ENCODE data around the gene BCOR.

Gene BCOR

DNA sequence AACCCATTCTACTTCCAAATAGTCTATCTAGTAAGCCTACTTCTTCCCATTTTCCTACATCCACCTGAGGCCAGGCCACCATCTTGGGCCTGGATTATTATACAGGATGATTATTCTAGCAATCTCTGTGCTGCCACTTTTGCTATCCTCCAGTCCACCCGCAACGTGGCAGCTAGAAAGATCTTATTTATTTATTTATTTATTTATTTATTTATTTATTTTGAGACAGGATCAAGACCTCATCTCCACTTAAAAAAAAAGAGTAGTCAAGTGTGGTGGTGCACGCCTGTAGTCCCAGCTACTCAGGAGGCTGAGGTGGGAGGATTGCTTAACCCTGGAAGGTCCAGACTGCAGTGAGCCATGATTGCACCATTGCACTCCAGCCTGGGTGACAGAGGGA is 15.2 kb upstream of the BCOR start:
- DNase-seq (ENCODE audit: low read depth in 2 of 2) = no peak

DNA sequence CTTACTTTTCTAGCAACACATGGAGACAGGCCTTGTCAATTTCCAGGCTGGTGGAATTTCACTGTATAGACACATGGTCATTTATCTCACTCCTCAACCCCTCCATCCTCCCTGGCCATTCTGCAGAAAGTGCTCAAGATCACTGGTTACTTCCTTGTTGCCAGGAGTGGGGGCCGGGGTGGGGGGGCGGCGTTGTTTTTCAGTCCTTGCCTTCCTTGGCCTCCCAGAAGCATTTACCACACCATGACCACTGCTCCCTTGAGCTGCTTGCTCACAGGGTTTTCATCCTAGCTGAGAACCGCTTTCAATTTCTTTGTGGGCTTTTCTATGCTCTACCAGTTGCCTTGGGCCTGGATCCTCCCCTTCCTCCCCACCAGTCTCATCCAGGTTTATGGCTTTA is 14.1 kb upstream of the BCOR start:
- no peak for DNase-seq (ENCODE audit: low read depth in 2 of 2)

DNA sequence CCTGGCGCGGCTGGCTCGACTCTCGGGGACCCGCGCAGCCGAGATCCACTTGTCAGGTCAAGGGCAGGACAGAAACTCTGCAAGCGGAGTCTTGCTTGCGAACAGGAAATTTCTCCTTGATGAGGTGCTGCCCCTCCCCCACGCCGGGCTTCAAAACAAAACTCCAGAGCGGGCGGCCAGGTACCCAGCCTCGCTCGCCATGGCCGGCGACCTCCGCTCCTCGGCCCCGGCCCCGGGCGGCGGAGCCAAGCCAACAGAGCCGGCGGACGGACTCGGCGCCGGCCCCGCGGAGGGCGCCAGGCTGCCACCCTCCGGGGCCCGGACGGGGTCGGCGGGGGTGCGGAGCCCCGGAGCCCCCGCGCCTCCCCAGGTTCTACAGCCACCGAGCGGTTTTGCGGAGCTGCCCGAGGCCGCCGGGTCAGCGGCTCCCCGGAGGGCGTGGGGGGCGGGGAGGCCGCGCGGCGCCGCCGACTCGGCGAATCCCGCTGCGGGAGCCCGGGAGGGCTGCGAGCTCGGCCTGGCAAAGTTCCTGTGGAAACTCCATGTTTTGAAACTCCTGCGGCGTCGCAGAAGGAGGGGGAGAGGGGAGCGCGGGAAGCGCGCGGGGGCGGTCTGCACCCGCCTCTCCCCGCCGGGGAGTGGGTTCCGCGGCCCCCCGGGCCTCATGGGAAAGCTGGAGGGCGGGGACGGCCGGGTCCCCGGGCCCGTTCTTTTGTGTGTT is 11.7 kb upstream of the BCOR start:
- no peak for DNase-seq (ENCODE audit: low read depth in 2 of 2)

DNA sequence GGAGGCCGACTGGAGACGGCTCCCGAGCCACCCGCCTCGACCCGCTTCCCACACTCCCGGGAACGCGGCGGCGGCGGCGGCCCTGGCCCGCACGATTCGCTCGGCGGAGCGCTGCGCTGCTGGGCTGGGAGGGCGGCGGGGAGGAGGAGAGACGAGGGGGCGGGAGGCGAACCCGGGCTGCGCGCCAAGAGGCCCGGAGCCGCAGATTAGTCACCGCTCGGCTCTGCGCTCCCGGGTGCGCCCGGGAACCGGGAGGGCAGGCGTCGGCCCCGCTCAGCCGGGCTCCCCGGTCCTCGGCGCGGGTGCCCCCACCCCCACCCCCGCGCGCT is 11.2 kb upstream of the BCOR start:
- no peak for DNase-seq (ENCODE audit: low read depth in 2 of 2)

DNA sequence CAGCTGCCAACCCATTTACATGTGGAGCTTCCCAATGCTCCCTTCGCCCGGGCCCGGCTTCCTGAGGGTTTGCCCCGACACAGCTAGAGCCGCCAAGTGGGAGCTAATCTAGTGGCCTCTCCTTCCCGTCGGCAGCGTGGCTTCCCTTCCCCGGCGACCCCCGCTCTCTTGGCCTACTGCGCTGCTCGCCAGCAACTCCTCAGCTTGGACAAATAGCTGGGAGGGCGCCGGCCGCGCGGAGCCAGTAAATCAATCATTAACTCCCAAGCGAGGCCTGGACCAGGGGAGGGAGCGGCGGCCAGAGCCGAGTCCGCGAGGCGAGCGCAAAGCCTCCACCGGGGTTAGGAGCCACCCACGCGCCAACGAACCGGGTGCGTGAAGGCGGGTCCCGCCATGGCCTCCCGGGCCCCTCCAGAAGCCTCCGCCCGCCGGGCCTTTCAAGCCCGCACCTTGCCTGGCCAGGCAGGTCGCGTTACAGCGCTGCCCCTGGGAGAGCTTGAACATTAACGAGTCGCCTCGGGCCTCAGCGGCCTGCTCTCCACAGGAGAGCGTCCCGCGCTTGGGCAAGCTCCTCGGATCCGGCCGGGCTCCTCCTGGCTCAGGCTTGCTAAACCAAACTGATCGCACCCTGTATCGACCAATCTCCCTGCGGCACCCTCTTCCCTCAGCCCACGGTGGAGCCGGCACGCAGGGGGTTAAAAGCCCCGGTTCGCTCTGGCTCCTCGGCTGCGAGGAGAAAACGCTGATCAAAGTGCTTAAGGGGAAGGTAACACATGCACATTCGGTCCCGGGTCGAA is 10.6 kb upstream of the BCOR start:
- no peak for DNase-seq (ENCODE audit: low read depth in 2 of 2)

DNA sequence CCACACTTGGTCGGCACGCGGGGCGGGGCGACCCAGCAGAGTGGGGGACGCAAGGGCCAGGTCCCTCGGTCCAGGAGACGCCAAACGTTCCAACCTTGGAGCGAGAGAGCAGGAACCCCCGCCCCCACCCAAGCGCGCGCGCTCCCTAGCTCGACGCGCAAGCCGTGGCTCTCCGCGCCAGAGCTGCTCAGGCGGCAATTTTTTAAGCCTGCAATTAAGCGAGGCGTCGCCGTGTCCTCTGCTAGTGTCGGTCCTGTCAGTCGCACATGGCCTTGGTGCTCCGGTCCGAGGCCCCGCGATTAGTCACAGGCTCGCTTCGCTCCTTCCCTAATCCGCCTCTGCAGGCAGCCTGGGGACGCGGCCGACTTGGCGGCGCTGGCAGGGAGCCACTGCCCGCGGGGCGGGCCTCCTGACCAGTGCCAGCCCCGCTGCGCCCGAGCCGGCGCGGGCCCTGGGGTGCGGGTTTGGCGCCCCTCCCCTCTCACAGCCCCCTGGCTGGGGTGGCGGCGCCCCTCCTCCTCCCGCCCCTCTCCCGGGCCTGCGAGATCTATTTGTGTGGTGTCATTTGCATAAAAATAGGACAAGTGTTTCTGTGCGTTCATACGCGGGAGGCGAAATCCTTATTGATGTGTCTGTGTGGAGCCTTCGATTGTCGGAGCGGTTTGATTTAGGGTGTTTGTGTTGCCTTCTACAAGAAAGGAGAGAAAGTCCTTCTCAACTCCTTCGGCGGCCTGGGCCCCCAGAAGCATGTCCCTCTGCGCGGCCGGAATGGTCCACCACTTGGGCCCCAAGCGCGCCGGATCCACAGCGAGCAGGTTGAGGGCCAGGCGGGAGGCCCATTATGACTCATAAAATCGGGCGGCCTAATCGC is 9.8 kb upstream of the BCOR start:
- no peak for DNase-seq (ENCODE audit: low read depth in 2 of 2)

DNA sequence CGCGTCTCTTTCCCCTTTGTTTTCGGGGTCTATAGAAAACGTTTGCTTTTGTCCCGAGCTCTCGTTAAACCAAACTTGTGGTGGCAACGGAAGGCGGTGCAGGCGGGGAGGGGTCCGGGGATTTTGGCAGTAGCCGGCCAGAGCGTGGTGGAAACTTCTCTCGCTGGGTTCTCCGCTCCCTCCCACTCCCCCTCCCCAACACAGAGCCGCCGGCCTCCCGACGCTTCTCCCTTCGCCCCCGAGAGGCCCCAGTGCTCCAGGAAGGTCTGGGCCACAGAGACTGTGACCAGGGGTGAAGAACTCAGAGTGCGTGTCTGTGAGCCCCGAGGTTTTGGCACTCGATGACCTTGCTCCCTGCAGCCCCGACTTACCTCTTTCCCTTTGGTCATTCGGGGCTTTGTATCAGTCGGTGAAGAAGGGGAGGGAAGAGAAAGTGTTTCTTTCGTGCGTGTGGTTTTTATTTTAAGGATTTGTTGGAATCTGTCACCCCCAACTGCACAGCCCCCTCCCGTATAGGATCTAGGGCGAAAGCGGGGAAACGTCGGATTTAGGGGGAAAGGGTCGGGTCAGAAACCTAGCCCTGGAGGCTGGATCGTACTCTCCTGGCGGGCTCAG is 9.0 kb upstream of the BCOR start:
- no peak for DNase-seq (ENCODE audit: low read depth in 2 of 2)

DNA sequence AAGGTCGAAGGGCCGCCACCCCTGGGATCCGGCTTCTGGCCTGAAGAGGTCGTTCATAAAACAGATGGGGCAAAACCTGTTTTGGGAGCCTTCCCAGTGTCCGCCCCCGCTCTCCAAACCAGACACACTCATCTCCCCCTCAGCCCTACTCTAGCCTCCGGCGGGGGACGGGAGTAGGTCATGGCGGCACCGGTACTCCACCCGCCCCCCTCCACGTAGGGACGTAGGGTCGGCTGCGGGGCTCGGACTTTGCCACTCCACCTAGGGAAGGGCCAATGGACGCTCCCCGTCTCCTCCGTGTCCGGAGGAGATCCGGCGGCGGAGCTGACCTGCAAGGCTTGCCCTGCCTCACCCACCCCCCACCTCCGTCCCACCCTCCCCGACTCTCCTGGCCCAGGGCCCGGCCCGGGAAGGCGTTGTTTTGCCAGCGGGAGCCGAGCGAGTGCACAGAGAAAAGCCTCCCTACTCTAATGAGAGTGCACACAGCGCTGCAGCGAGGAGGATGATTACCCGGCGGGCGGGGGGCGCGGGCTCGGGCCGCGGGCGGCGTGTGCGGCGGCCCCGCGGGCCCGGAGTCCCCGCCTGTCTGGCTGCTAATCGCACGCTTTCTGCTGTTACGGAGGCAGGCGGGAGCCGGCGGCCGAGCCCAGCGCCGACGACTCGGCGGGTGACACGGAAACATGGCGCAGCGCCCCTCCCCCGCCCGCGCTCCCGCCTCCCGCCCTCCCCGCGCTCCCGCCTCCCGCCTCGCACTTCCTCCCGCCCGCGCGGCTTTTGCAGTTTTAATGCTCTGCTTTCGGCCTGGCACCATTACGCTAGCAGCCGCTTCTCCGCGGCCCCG is 8.3 kb upstream of the BCOR start:
- no peak for DNase-seq (ENCODE audit: low read depth in 2 of 2)

DNA sequence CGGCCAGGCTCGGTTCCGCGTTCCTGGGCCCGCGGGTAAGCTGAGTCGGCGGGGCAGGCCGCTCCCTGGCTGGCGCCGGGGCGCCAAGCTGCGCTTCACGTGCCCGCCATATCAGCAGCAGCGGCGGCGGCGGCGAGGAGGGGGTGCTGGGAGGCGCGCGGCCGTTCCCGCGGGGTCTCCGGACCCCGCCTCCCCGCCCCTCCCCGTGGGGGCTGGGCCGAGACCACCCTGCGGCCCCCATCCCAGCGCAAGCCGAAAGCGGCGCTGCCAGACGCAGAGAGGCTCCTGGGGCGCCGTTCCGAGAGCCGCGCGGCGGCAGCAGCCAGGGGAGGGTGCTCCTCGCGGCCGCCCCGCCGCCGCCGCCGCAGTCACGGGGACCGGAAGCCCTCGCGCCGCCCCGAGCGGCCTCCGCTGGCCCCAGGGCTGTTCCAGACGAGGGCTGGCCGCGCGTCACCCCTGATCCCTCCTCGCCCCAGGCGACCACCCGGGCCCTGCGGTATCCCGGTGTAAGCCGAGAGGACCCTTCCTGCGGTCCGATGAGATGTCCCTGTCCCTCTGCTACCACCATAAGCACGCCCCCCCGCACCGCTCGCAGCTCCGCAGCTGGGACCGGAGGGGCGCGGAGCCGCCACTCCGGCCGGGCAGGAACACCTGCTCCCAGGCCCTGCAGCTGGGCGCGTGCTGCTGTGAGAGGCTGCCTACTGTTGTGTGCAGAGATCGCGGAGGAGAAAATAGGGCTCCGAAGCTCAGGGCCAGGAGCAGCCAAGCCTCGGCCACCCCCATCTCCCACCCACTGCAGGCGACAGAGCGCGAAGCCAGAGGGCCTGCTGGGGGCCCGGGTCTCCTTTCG is 7.5 kb upstream of the BCOR start:
- DNase-seq (ENCODE audit: low read depth in 2 of 2) = no peak

DNA sequence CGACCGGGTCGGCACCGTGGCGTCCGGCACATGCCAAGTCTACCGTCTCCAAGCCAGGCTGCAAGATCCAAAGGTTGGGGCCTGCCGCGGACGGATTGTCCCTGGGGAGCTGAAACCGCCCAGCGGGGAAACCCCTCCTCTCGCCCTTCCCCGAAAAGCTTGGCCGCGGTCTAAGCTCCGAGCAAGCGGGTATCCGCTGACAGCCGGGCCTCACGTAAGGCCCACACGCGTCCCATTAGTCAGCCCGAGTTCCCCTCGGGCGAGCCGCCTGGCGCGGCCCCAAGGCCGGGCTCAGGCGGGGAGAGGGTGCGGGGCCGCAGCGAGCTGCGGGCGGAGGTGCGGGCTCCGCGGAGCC is 6.8 kb upstream of the BCOR start:
- DNase-seq (ENCODE audit: low read depth in 2 of 2) = no peak

DNA sequence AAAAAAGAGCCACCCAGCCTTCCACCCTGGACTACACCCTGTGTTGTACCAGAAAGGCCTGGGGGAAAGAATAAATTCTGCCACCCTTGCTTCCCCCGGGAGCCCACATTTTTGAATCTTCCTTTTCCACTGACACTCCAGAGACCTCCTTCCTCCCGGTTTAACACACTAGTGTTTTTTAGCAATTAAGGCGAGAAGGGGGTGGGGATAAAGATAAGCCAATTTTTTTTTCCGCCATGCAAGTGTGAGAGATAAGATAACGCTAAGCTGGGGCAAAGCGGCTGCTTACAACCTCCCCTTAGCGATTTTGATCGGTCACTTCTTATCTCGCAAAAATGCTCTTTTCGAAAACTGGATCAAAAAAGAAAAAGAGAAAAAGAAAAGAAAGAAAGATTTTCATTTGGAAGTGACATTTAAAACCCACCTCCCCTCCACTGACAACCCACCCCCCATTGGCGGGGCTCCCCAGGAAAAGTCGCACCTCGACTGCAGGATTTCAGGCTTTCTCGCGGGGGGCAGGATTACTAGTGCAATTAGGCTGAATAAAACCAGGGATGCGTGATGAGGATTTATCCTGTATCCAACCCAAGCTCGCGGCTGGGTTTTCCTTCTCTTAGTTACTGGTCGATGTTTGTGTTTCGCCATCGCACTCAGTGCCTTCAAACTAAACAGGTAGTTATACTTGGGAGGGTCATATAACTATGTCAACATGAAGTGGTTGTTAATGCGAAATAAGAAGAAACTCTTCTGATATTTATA is 6.0 kb upstream of the BCOR start:
- DNase-seq (ENCODE audit: low read depth in 2 of 2) = no peak

DNA sequence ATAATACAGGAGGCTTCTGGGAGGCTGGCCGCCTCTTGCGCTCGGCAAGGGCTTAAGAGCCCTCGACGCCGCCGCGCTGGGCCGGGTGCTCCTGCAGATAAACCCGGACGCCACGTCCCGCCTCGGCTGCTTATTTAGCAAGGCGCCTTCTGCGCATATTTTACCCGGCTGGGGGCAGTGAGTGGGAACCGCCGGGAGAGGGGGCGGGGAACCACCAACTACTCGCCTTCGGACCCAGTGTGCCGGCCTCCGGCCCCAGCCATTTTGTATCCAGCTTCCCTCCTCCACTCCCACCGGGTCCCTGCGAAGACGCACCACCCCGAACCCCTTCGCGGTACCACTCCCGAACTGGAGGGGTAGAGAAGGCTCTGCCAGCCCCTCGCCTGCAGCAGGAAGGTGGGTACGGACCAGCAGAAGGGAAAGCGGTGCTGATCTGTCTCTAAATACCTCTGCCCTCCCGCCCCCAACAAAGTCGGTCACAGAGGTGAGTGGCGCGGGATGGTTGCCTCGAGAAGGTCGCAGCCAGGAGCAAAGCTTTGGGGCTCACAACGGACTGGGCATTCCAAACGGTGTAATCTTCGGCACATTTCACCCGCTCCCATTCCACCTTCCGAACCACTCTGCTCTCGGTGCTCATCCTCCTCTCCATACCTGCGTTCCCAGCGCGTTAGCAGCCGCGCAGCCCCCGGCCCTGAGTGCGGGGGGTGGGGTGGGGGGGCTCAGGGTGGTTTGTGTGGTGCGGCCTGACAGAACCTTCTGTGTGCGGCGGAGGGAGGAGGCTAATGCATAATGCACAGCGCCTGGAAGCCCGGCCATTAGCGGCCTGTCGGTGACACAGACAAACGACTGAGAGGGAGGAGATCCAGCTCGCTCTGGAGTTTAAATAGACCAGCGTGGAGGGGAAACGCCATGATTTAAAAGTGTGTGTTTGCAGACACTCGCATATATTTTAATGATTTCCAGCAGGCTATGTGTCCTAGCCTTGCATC is 4.9 kb upstream of the BCOR start:
- DNase-seq (ENCODE audit: low read depth in 2 of 2) = no peak

DNA sequence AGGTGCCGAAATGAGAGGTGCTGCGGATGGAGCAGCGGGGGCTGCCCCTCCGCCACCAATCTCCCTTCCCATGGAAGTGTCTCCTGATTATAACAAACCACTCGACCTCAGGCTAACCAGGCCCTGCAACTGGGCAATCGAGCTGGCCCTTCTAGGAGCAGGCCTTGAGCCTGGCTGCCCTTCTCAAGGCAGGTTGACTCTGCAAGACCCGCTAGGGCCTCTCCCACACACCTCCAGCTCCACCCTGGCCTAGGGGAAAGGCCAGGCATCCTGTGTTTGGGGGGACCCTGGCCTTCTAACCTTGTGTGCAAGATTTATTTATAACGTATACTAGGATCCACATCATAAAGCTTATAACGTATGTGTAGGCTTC is 3.7 kb upstream of the BCOR start:
- no peak for DNase-seq (ENCODE audit: low read depth in 2 of 2)

DNA sequence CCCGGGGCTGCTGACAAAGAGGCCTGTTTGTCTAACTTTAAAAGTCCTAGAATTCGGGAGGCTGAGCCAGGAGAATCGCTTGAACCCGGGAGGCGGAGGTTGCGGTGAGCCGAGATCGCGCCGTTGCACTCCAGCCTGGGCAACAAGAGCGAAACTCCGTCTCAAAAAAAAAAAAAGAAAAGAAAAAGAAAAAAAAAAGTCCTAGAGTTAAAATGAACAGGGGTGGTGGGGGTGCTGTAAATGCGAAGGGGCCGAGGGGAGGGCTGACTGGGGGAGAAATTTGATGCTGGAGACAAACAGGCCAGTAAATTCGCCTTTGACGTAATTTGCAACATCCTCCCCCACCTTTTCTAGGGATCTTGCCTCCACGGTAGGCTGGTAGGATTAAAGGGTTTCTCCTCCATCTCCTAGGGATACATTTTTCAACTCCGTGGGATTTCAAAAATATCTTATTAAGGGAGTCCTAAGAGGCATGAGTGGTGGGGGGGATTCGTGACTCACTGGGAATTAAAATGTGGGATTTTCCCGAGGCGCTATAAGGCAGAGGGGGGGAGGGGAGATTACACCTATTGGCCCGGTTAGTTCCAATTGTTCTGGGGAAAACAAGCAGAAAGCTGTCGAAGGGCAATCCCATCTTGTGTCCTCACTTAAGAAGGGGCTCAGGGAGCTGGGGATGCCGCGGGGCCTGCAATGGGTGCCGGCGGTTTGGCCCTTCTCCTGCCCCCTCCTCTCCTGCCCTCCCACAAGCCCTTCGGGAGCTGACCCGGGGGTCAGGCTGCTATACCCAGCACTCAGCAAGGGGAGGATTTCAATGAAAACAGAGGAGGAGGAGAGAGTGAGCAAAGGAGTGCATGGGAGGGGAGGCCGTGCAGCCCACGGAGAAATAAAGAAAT is 3.0 kb upstream of the BCOR start:
- no peak for DNase-seq (ENCODE audit: low read depth in 2 of 2)

DNA sequence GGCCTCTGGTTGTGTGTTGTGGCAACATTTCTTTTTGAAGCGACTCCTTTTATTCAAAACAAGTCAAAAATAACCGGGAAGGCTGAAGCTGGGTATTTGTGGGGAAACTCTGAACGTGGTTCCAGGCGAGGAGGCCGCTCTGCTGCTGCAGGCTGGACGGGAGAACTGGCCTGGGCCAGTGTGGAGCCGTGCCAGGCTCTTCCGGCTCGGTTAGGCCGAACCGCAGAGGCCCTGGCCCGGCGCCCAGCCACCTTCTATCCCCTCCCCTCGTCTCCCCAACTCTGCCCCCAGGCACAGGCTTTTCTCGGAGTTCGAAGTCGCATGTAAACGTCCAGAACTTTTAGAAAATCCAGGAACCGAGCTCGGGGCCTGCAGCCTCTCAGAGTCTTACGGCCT is 2.4 kb upstream of the BCOR start:
- DNase-seq (ENCODE audit: low read depth in 2 of 2) = no peak

DNA sequence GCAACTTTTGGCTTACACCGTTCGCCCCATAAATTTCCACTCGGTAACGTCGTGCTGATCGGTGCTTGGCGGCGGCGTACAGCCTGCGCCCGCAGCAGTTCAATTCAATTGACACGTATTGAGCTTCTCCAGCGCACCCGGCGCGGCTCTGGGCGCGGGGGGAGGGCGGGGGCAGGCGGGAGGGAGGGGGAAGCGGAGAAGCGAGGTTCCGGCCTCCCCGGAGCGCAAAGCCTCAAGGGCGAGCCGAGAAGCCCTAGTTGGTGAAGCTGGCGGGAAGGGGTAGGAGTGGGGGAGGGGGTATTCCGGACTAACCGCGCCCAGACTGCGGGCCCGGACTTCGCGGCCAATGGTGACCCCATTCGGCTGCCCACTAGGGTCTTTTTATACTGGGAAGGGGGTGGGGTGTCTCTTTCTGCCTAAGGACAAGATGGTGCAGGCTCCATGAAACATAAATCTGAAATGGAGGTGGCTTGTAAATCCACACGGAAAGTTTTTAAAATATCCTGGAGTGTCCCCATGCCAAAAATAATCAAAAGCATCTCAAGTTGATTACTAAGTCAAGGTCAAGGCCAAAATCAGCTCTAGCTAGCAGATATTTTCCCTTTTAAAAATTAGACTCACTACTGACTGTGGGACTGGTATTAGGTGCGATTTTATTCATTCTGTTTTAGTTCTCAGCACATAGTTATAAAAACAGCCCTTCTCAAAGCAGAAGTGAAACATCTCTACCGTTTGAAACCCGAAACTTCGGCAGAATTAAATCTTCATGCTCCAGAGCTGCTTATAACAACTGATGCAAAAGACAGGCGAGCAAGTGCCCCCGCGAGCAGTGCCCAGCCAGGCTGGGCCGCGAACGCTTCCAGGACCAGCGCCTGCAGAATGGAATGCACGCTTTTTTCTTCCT is 1.5 kb upstream of the BCOR start:
- no peak for DNase-seq (ENCODE audit: low read depth in 2 of 2)
